GM23338 (cell line): ENCODE data around the gene PRRT1. TPM values are rescaled to one million over a fixed set of nuclear protein-coding genes. Genes with fewer than 3 reads are reported as not detected.
"Not testable (repeated sequence)": the region's sequence is repeated elsewhere in the genome, so short reads cannot be mapped to it uniquely, and the experiment has no call there.

Experiments
- ATAC-seq: fragments of 200-7000 bp; cut with Tn5 transposase; 3 replicates; pipeline ENCODE4 v1.9.1; 2020
- DNase-seq: peaks from one replicate; pipeline ENCODE4 v3.0.0-alpha.2; 2015; ENCODE audit warnings: low spot score
- H2AFZ ChIP-seq: fragments of 200-600 bp; sonication (generic); 2 replicates; pipeline ENCODE4 v1.8.0; 2016; ENCODE audit warnings: antibody characterized with exemption, mild to moderate bottlenecking, moderate library complexity
- H3F3A ChIP-seq: fragments of 200-600 bp; sonication (generic); replicated peaks from 2 replicates; pipeline ENCODE4 v1.8.0; 2017; ENCODE audit warnings: antibody characterized with exemption, mixed run types, low read depth
- H3K27ac ChIP-seq: fragments of 200-600 bp; sonication (generic); 2 replicates; pipeline ENCODE4 v1.6.1; 2016; ENCODE audit warnings: low read depth
- H3K27me3 ChIP-seq: fragments of 200-600 bp; sonication (generic); 2 replicates; pipeline ENCODE4 v1.8.0; 2016; ENCODE audit warnings: mild to moderate bottlenecking, mixed run types, moderate library complexity; ENCODE audit not compliant: insufficient read depth
- H3K36me3 ChIP-seq: fragments of 200-600 bp; sonication (generic); 2 replicates; pipeline ENCODE4 v1.8.0; 2016; ENCODE audit warnings: mild to moderate bottlenecking; ENCODE audit not compliant: insufficient read depth
- H3K4me1 ChIP-seq: fragments of 200-600 bp; sonication (generic); 2 replicates; pipeline ENCODE4 v1.8.0; 2016; ENCODE audit warnings: mild to moderate bottlenecking, moderate library complexity; ENCODE audit not compliant: insufficient read depth
- H3K4me2 ChIP-seq: fragments of 200-600 bp; sonication (generic); 2 replicates; pipeline ENCODE4 v1.7.1; 2017; ENCODE audit warnings: mixed run types
- H3K4me3 ChIP-seq: fragments of 200-600 bp; sonication (generic); 2 replicates; pipeline ENCODE4 v1.6.1; 2016; ENCODE audit warnings: mixed run types
- H3K79me2 ChIP-seq: fragments of 200-600 bp; sonication (generic); replicated peaks from 2 replicates; pipeline ENCODE4 v1.8.0; 2017; ENCODE audit warnings: mild to moderate bottlenecking; ENCODE audit not compliant: insufficient read depth
- H3K9me2 ChIP-seq: fragments of 200-600 bp; sonication (generic); 2 replicates; pipeline ENCODE4 v1.8.0; 2017; ENCODE audit not compliant: insufficient read depth
- H4K20me1 ChIP-seq: fragments of 200-600 bp; sonication (generic); replicated peaks from 2 replicates; pipeline ENCODE4 v1.8.0; 2017; ENCODE audit warnings: mild to moderate bottlenecking; ENCODE audit not compliant: insufficient read depth
- H3K27ac Mint-ChIP-seq: 2 replicates; pipeline ENCODE4 v1.8.0; 2020; ENCODE audit warnings: inconsistent platforms, mild to moderate bottlenecking, moderate library complexity, mixed read lengths
- H3K27me3 Mint-ChIP-seq: 3 replicates; pipeline ENCODE4 v1.8.0; 2022; ENCODE audit warnings: low read depth, mild to moderate bottlenecking, moderate library complexity, mixed read lengths, inconsistent platforms; ENCODE audit not compliant: insufficient read depth, poor library complexity
- H3K36me3 Mint-ChIP-seq: 3 replicates; pipeline ENCODE4 v1.8.0; 2021; ENCODE audit warnings: low read depth, mild to moderate bottlenecking, inconsistent platforms, moderate library complexity, mixed read lengths
- H3K4me1 Mint-ChIP-seq: 3 replicates; pipeline ENCODE4 v1.8.0; 2020; ENCODE audit warnings: mild to moderate bottlenecking, inconsistent platforms, mixed read lengths
- H3K4me3 Mint-ChIP-seq: 3 replicates; pipeline ENCODE4 v1.8.0; 2021; ENCODE audit warnings: moderate library complexity, mild to moderate bottlenecking, inconsistent platforms, mixed read lengths
- H3K9me3 Mint-ChIP-seq: 3 replicates; pipeline ENCODE4 v1.8.0; 2020; ENCODE audit warnings: moderate library complexity, mild to moderate bottlenecking, inconsistent platforms, mixed read lengths
- EZH2 ChIP-seq: fragments of 200-600 bp; sonication (generic); IDR thresholded peaks from one replicate; pipeline ENCODE4 v1.8.0; 2017; ENCODE audit warnings: antibody characterized with exemption, mild to moderate bottlenecking, low read depth; ENCODE audit not compliant: unreplicated experiment
- EZH2phosphoT487 ChIP-seq: fragments of 200-600 bp; sonication (generic); IDR thresholded peaks from one replicate; pipeline ENCODE4 v1.8.1; 2018; ENCODE audit warnings: antibody characterized with exemption; ENCODE audit not compliant: unreplicated experiment
- JUNB ChIP-seq: IDR thresholded peaks from one replicate; pipeline ENCODE4 v1.6.1; 2016; ENCODE audit warnings: antibody characterized with exemption; ENCODE audit not compliant: unreplicated experiment
- NANOG ChIP-seq: IDR thresholded peaks from 2 replicates; pipeline ENCODE4 v1.6.1; 2016; ENCODE audit warnings: antibody characterized with exemption, borderline replicate concordance
- POLR2AphosphoS5 ChIP-seq: IDR thresholded peaks from 2 replicates; pipeline ENCODE4 v1.6.1; 2016; ENCODE audit warnings: antibody characterized with exemption, low read depth
- STAT1 ChIP-seq: IDR thresholded peaks from one replicate; pipeline ENCODE4 v1.6.1; 2016; ENCODE audit warnings: antibody characterized with exemption; ENCODE audit not compliant: unreplicated experiment
- ZNF114 ChIP-seq: fragments of 250-450 bp; sonication (Bioruptor Pico); IDR thresholded peaks from 2 replicates; pipeline ENCODE4 v1.5.0; 2020; ENCODE audit warnings: mild to moderate bottlenecking, moderate library complexity
- ZNF331 ChIP-seq: fragments of 250-450 bp; sonication (Bioruptor Pico); IDR thresholded peaks from 2 replicates; pipeline ENCODE4 v1.5.0; 2020; ENCODE audit warnings: low read depth, mild to moderate bottlenecking, moderate library complexity
- polyA plus RNA-seq: library from polyadenylated mRNA; unstranded; fragments of >200 nt; fragmentation: Nextera tagmentation; extraction: Ambion mirVana; gene quantifications from 2 replicates; pipeline ENCODE4 v1.2.1, GENCODE V29; 2016
- total RNA-seq: library from RNA; depleted of rRNA; stranded (reverse); fragments of >200 nt; shearing (Covaris generic); gene quantifications from 2 replicates; pipeline ENCODE4 v1.2.3, GENCODE V29; 2014
- TF ChIP-seq, protein P1 (sequence below): IDR thresholded peaks from one replicate; pipeline ENCODE4 v1.6.1; 2018; ENCODE audit warnings: antibody characterized with exemption; ENCODE audit not compliant: unreplicated experiment
- TF ChIP-seq, protein P2 (sequence below): IDR thresholded peaks from 2 replicates; pipeline ENCODE4 v1.6.1; 2016; ENCODE audit warnings: antibody characterized with exemption
- TF ChIP-seq, protein P3 (sequence below), 2 experiments: fragments of 200-600 bp in 1 of 2; sonication (generic) in 1 of 2; conservative IDR thresholded peaks; 2 replicates each; pipeline versions ENCODE4 v1.5.1 to v1.6.1; 2016 to 2017; ENCODE audit warnings: antibody characterized with exemption in 2 of 2, low read depth in 2 of 2, mild to moderate bottlenecking in 2 of 2, moderate library complexity in 1 of 2

The PRRT1 gene
- total and polyA plus RNA-seq, 2 experiments from 2014 or later = 2.7 TPM; not detected in 1

DNA sequence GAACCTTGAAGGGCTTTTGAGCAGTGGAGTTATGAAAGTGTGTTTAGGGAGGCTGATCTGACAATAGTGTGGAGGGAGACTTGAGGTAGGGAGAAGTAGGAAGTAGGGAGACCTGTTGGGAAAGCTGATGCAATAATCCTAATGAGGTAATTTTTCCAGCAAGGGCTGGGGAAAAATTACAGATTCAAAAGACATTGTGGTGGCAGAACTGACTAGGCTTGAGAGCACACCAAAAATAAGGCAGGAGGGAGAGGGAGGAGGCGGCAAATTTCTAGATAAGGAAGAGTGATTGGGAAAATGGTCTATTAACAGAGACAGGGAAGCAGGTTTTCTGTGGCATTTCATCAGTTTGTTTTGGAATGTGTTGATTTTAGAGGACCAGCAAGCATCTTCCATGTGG, 5.5 kb downstream of the PRRT1 start:
- Mint-ChIP-seq H3K4me1 (peaks cover 41% of the 10 kb centered on the region), H3K27me3 (peaks cover 22% of the 10 kb centered on the region), H3K9me3 (no peaks in the 10 kb centered on the region; the same call in 2 of the 3 replicates), H3K4me3 (peak overlapping the region; percentile 29), H3K27ac (peak overlapping the region; percentile 79), H3K36me3 (no peaks in the 10 kb centered on the region)
- Histone ChIP-seq H3K36me3 (no peaks in the 10 kb centered on the region), H3K4me1 (peaks cover 25% of the 10 kb centered on the region), H3K79me2 (no peaks in the 10 kb centered on the region), H3K9me2 (no peaks in the 10 kb centered on the region; the same call in 1 of the 2 replicates), H3K4me3 (no peak overlapping the region), H4K20me1 (0 out of 2 replicates have a peak, but pooled peaks cover 4% of the 10 kb centered on the region), H3F3A (peaks cover 8% of the 10 kb centered on the region), H3K27ac (no peak overlapping the region), H3K27me3 (peaks cover 25% of the 10 kb centered on the region), H3K4me2 (peak overlapping the region; percentile 45), H2AFZ (no peak overlapping the region)
- TF ChIP-seq ZNF114 (CRISPR knock-in tag) (no peak), NANOG (no peak), JUNB (no peak), ZNF331 (CRISPR knock-in tag) (no peak), EZH2phosphoT487 (no peak), POLR2AphosphoS5 (no peak), STAT1 (no peak), EZH2 (no peak)
- TF ChIP-seq, protein P1, sequence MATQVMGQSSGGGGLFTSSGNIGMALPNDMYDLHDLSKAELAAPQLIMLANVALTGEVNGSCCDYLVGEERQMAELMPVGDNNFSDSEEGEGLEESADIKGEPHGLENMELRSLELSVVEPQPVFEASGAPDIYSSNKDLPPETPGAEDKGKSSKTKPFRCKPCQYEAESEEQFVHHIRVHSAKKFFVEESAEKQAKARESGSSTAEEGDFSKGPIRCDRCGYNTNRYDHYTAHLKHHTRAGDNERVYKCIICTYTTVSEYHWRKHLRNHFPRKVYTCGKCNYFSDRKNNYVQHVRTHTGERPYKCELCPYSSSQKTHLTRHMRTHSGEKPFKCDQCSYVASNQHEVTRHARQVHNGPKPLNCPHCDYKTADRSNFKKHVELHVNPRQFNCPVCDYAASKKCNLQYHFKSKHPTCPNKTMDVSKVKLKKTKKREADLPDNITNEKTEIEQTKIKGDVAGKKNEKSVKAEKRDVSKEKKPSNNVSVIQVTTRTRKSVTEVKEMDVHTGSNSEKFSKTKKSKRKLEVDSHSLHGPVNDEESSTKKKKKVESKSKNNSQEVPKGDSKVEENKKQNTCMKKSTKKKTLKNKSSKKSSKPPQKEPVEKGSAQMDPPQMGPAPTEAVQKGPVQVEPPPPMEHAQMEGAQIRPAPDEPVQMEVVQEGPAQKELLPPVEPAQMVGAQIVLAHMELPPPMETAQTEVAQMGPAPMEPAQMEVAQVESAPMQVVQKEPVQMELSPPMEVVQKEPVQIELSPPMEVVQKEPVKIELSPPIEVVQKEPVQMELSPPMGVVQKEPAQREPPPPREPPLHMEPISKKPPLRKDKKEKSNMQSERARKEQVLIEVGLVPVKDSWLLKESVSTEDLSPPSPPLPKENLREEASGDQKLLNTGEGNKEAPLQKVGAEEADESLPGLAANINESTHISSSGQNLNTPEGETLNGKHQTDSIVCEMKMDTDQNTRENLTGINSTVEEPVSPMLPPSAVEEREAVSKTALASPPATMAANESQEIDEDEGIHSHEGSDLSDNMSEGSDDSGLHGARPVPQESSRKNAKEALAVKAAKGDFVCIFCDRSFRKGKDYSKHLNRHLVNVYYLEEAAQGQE = no peak
- TF ChIP-seq, protein P2, sequence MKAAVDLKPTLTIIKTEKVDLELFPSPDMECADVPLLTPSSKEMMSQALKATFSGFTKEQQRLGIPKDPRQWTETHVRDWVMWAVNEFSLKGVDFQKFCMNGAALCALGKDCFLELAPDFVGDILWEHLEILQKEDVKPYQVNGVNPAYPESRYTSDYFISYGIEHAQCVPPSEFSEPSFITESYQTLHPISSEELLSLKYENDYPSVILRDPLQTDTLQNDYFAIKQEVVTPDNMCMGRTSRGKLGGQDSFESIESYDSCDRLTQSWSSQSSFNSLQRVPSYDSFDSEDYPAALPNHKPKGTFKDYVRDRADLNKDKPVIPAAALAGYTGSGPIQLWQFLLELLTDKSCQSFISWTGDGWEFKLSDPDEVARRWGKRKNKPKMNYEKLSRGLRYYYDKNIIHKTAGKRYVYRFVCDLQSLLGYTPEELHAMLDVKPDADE = no peak
- TF ChIP-seq, protein P3, sequence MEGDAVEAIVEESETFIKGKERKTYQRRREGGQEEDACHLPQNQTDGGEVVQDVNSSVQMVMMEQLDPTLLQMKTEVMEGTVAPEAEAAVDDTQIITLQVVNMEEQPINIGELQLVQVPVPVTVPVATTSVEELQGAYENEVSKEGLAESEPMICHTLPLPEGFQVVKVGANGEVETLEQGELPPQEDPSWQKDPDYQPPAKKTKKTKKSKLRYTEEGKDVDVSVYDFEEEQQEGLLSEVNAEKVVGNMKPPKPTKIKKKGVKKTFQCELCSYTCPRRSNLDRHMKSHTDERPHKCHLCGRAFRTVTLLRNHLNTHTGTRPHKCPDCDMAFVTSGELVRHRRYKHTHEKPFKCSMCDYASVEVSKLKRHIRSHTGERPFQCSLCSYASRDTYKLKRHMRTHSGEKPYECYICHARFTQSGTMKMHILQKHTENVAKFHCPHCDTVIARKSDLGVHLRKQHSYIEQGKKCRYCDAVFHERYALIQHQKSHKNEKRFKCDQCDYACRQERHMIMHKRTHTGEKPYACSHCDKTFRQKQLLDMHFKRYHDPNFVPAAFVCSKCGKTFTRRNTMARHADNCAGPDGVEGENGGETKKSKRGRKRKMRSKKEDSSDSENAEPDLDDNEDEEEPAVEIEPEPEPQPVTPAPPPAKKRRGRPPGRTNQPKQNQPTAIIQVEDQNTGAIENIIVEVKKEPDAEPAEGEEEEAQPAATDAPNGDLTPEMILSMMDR (conservative IDR thresholded peaks at IDR 0.05; ENCODE audit: low read depth in 2 of 2) = no peak
- ATAC-seq = no peak
- no peak for DNase-seq

DNA sequence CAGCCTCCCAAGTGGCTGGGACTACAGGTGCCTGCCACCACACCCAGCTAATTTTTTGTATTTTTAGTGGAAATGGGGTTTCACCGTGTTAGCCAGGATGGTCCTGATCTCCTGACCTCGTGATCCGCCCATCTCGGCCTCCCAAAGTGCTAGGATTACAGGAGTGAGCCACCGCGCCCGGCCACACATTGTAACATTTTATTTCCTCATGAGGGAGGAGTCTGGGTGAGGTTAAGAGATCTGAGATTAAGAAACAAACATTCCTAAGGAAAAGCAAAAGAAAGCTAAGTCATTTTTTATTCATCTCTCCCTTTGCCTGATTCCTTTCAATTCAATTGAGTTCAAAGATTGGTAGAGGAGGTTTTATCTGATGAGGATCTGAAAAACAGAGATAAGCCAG, 7.5 kb downstream of the PRRT1 start:
- not testable (repeated sequence) for ATAC-seq, H3K9me2 ChIP-seq, H3K27ac ChIP-seq, H3K9me3 Mint-ChIP-seq, H3K36me3 Mint-ChIP-seq, H2AFZ ChIP-seq, H3K4me3 Mint-ChIP-seq, H3K27ac Mint-ChIP-seq, H3K79me2 ChIP-seq, H3F3A ChIP-seq, H4K20me1 ChIP-seq, H3K4me3 ChIP-seq, H3K36me3 ChIP-seq, DNase-seq, H3K4me2 ChIP-seq, H3K27me3 ChIP-seq
- peaks cover 29% of the 10 kb centered on the region for H3K4me1 Mint-ChIP-seq
- H3K4me1 ChIP-seq = peaks cover 13% of the 10 kb centered on the region
- H3K27me3 Mint-ChIP-seq = peaks cover 11% of the 10 kb centered on the region
